Activated CD4-positive, CD25-positive, alpha-beta regulatory T cell (primary cell): ENCODE data around the gene DFFB.
"Not testable (repeated sequence)": the region's sequence is repeated elsewhere in the genome, so short reads cannot be mapped to it uniquely, and the experiment has no call there.

ENCODE experiments used
- DNase-seq, 4 experiments: peaks; one replicate each; lab custom pipeline; 2025; lab: John Stamatoyannopoulos, UW

DFFB gene

DNA sequence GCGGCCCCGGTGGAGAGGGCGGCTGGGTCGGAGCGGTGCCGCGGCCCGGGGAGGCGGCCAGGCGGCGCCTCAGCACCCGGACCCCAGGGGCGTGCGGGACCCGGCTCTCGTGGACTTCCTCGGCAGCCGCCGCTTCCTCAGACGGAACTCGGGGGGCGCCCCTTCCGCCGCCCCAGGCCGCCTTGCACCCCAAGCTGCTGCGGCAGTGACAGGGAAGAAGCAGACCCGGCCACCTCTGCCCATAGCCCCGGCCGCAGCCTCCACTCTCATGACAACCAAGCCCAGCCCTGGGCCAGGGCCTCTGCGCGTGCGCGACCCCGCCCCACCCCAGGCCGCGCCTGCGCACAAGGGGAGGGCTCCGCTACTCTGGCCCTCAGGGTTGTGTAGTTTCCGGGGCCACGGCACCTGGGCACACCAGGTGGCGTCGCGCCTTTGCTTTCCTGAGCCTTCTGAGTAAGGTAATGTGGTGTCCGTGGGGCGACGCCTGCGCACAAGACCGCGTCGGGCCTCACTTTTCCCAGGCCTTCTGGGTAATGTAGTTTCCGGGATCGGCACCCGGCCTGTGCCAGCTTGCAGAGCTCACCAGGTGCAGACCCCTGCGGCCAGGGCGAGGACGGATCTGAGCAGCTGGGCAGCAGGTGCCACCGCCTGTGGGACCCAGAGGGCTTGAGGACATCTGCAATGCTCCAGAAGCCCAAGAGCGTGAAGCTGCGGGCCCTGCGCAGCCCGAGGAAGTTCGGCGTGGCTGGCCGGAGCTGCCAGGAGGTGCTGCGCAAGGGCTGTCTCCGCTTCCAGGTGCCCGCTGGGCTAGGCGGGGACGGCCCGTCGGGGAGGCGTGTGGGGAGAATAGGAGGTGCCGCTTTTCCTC lies at the start of gene DFFB, which contains the start of gene CEP104:
DFFB (plus strand) TSS at position 554 of the 868 bp plus-strand sequence; CDS start at position 682, 128 bp downstream.
CEP104 (minus strand) TSS at position 289 of the 868 bp plus-strand sequence. CDS start 4,804 bp downstream, outside the sequence.
- peak; percentile 92 to 96 (median 94) for DNase-seq

DNA sequence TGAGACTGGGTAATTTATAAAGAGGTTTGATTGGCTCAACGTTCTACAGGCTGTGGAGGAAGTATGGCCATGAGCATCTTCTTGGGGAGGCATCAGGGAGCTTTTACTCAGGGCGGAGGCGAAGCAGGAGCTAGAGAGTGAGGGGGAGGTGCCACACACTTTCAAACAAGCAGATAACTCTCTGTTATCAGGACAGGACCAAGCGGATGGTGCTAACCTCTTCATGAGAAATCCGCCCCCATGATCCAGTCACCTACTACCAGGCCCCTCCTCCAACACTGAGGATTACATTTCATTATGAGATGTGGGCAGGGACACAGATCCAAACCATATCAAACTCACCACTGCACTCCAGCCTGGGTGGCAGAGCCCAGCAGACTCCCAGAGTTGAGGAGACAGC lies 49.5 kb upstream of the DFFB start:
- DNase-seq: no peak

DNA sequence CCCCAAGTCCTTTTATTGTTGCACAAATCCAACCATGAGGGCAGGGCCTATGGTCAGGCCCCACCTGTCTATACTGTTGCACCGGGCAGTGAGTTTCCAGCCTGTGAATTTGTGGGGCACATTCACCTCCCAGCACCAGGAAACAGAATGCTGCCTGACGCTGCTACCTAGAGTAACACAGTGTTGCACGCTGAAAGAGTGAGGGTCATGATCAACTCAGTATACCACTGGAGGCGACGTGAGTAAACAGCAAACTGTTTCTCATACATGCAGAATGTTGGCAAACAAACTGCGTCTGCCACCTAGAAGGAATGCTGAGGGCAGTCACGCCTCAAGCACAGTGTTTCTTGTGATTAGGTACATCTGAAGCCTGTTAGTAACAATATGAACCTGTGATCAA lies 47.6 kb upstream of the DFFB start:
- no peak for DNase-seq

- DNase-seq: not testable (repeated sequence)
Measured at GRCh38 chr1:3810149-3810761, 47.0 kb upstream of the DFFB start.

DNA sequence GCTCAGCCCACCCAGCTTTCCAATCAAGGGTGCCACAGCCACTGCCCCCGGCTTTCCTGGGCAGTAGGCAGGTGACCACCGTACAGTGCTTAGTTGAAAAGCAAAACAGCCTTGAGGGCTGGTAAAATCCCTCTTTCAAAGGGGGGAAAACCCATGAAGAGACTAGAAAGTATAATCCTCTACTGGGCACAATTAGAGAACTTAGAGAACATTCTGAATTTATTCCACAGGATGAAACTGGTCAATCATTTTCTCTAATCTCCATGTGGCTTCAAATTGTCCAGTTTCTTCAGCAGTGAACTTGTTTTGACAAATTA lies 45.7 kb upstream of the DFFB start:
- DNase-seq: no peak

- DNase-seq: no peak
Measured at GRCh38 chr1:3814065-3814464, 43.2 kb upstream of the DFFB start.

GRCh38 chr1:3814771-3815561 lies 42.3 kb upstream of the DFFB start:
- no peak for DNase-seq

GRCh38 chr1:3816331-3817137 lies 40.7 kb upstream of the DFFB start:
- DNase-seq: no peak

GRCh38 chr1:3817138-3817740 lies 40.0 kb upstream of the DFFB start:
- no peak for DNase-seq

- DNase-seq: no peak
Measured at GRCh38 chr1:3817821-3818597, 39.3 kb upstream of the DFFB start.

DNA sequence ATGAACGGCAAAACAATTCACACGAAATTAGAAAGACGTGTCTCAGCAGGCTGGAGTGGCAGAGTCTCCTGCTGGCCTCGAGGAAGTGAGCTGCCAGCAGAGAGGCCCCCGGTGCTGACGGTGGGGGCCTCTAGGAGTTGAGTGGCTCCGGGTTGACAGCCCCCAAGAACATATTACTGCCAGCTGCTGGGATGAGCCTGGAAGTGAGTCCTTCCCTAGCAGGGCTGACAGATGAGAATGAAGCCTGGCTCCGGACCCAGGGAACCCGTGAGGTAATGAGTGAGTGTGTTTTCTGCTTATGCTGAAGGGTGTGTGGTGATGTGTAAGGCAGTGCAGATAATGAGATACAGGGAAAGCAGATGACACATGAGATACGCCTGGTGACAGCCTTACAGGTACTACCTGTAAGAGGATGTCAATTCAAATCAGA lies 37.5 kb upstream of the DFFB start:
- DNase-seq: no peak

- no peak for DNase-seq
Measured at GRCh38 chr1:3820316-3820715, 37.0 kb upstream of the DFFB start.

GRCh38 chr1:3821004-3821403 lies 36.3 kb upstream of the DFFB start:
- no peak for DNase-seq

- DNase-seq: no peak
Measured at GRCh38 chr1:3821447-3821846, 35.8 kb upstream of the DFFB start.

DNA sequence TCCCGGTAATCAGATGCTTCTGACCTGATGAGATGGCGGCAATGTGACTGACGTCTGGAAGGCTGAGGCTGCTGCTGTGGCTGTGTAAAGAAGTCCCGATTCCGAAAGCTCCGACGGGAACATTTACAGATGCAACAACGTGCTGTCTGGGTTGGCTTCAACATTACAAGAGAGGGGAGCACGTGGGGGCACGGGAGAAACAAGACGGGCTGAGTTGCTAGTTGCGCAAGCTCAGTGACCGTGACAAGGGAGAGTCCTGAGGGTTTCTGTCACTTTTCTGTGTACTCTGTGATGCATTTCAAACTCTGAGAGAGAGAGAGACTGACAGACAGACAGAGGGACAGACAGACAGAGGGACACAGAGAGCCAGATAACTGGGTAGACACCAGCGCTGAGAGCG lies 35.4 kb upstream of the DFFB start:
- DNase-seq: no peak

GRCh38 chr1:3822421-3822820 lies 34.9 kb upstream of the DFFB start:
- no peak for DNase-seq

DNA sequence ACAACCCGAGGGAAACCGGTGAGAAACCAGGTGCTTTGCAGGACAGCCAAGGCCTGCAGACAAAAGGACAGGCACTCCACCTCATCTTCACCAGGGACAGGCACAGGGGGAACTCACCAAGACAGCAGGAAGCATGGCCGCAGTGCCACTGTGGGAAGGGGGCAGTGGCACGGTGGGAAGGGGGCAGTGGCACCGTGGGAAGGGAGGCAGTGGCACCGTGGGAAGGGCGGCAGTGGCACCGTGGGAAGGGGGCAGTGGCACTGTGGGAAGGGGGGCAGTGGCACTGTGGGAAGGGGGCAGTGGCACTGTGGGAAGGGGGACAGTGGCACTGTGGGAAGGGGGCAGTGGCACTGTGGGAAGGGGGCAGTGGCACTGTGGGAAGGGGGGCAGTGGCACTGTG lies 32.6 kb upstream of the DFFB start:
- no peak for DNase-seq

- DNase-seq: no peak
Measured at GRCh38 chr1:3825356-3825755, 31.9 kb upstream of the DFFB start.

DNA sequence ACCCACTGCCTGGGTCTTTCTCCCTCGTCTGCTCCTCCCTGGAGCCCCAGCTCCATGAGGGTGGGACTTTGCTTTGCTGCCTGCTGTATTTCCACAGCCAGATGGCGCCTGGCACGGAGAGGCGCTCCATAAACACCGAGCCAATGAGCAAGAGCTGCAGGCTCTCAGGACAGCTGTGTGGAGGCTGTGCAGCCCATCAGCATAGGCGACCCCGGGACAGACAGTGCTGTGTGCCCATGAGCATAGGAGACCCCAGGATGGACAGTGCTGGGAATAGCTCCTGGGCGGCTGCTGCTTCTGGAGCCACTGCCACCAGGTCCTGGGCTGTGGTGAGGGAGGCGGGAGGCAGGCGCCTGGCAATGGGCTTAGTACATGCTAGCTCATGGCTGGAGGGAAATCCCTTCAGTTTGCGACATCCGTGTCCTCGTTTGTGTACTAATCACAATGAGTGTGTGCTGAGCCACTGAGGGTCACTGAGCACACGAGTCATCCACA lies 29.4 kb upstream of the DFFB start:
- no peak for DNase-seq

DNA sequence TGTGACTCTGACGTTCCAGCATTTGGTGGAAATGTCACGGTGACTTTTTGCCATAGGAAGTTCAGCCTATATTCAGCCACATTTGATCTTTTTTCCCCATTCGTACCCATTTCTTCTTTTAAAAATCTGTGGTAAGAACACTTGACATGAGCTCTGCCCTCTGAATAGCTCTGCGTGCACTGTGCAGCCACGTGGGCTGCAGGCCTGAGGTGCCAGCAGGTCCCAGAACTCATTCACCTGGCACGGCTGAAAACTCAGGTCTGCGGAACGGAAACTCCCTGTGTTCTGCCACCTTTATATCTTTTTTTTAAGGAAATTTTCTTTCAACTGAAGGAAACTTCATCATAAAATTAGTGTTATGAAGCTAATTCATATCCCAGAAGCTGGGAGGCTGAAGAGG lies 28.9 kb upstream of the DFFB start:
- no peak for DNase-seq
